ENCODE results near the gene FZD2. TPM values are rescaled to one million over a fixed set of nuclear protein-coding genes. Genes with fewer than 3 reads are reported as not detected.
"Not testable (repeated sequence)": the region's sequence is repeated elsewhere in the genome, so short reads cannot be mapped to it uniquely, and the experiment has no call there.

The FZD2 gene
- 103 to 127 TPM (median 108 TPM) in 3 replicates for total RNA-seq
- long read RNA-seq, transcript FZD2-201 (1 exons, 2,112 nt): major isoform, 209 of 211 reads
- long read RNA-seq, partial matches to known transcripts: 0 of 211 reads
- long read RNA-seq, other reads (novel, unspliced or antisense): 2 of 211 reads

DNA sequence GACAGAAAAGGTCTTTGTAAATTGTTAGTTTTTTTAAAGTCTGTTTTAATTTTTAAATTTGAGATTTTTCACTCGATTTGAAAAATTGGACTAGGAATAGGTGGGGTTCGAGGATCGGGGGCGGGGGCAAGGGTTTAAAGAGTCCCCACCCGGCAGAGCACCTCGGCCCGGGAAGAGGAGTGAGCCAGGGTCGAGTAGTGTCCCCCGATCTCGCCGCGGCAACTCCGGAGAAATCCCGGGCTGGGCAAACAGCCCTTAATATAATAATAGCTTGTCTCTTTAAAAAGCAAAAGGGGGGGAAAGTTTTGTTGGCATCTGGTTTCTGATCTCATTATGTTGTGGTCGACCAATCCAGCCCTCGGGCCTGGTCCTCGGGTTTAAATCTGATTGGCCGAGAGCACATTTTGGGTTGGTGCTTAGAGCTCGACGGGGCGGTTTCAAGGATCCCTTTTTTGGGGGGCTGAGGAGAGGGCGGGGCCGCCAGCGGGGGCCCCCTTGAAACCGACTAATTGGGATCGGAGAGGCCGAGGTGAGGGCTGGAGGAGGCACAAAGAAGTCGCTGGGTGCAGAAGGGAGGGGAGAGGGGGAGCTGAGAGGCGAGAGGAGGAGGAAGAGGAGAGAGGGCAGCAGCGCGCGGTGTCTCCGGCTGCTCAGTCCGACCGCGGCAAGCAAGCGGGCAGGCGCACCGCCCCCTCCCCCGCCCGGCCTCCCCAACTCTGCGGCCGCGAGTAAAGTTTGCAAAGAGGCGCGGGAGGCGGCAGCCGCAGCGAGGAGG is at the start of gene FZD2:
Gene FZD2, plus strand, starts transcription at position 653 of the 775 bp plus-strand sequence. CDS start 205 bp downstream, outside the sequence.
- Mint-ChIP-seq H3K27me3 (ENCODE audit: low read depth) (no peaks in the 10 kb centered on the region), H3K9me3 (ENCODE audit: low read depth) (no peaks in the 10 kb centered on the region), H3K27ac (ENCODE audit: unreplicated experiment) (peak within 1 kb of the TSS; percentile 99), H3K4me1 (ENCODE audit: low read depth) (peaks cover 53% of the 10 kb centered on the region), H3K36me3 (ENCODE audit: low read depth) (peaks cover 24% of the 10 kb centered on the region), H3K4me3 (ENCODE audit: unreplicated experiment) (peak within 1 kb of the TSS; percentile 99)
- peak; percentile 95 for DNase-seq (ENCODE audit: low spot score)
- TF ChIP-seq, protein P1, sequence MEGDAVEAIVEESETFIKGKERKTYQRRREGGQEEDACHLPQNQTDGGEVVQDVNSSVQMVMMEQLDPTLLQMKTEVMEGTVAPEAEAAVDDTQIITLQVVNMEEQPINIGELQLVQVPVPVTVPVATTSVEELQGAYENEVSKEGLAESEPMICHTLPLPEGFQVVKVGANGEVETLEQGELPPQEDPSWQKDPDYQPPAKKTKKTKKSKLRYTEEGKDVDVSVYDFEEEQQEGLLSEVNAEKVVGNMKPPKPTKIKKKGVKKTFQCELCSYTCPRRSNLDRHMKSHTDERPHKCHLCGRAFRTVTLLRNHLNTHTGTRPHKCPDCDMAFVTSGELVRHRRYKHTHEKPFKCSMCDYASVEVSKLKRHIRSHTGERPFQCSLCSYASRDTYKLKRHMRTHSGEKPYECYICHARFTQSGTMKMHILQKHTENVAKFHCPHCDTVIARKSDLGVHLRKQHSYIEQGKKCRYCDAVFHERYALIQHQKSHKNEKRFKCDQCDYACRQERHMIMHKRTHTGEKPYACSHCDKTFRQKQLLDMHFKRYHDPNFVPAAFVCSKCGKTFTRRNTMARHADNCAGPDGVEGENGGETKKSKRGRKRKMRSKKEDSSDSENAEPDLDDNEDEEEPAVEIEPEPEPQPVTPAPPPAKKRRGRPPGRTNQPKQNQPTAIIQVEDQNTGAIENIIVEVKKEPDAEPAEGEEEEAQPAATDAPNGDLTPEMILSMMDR (IDR thresholded peaks at IDR 0.05): no peak

DNA sequence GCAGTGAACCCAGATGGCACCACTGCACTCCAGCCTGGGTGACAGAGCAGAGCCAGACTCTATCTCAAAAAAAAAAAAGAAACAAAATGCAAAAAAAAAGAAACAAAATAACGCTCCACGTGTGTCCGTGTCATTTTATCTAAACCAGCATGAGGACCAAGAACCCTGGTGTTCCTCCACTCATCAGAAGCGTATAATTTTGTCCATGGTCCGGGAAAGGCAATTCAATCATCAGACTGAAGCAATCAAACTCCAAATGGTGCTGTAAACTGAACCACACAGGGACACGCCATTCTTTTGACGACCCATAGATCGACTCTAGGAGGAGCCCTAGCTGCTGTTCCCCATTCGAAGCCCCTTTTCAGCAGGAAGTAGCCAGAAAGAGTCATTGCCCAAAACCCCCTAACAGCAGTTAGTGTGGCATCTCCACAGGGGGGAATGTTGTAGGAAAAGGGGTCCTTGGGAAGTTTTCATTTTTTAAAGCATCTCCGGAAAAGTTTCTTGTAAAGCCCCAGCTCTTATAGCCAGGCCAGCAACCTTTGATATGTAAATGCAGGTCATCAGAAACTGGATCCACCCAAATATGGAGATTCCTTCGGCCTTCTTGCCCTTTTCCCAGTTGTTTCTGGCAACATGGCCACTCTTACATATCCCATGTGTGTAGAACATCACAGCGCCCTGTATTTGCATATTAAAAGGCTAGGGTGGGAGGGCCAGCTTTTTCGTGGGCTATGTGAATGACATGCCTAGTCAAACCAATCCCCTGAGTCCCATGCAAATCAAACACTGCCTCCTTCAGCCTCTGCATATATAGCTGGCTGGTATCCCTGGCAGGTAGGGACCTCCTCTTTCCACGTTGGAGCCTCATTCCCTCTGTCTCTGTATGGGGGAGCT is 45.8 kb upstream of the FZD2 start:
- H3K4me3 Mint-ChIP-seq (ENCODE audit: unreplicated experiment); DNase-seq (ENCODE audit: low spot score); H3K27me3 Mint-ChIP-seq (ENCODE audit: low read depth); H3K36me3 Mint-ChIP-seq (ENCODE audit: low read depth); H3K27ac Mint-ChIP-seq (ENCODE audit: unreplicated experiment); H3K4me1 Mint-ChIP-seq (ENCODE audit: low read depth); H3K9me3 Mint-ChIP-seq (ENCODE audit: low read depth): not testable (repeated sequence)

DNA sequence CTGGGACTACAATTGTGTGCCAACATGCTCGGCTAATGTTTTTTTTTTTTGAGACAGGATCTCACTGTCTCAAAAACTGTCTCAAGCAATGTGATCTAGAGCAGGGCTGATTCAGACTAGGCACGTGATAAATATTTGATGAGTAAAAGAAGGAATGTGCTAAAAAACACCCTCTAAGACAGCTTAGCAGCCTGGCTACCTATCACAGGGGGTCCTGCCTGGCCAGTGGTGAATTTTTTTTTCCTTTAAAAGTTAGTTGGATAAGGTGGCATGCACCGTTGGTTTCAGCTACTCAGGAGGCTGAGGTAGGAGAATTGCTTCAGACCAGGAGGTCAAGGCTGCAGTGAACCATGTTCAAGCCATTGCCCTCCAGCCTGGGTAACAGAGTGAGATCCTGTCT is 39.3 kb upstream of the FZD2 start:
- peaks cover 17% of the 10 kb centered on the region for H3K4me1 Mint-ChIP-seq (ENCODE audit: low read depth)
- H3K27ac Mint-ChIP-seq (ENCODE audit: unreplicated experiment): peak overlapping the region; percentile 93
- H3K9me3 Mint-ChIP-seq (ENCODE audit: low read depth): no peaks in the 10 kb centered on the region
- H3K36me3 Mint-ChIP-seq (ENCODE audit: low read depth): no peaks in the 10 kb centered on the region
- no peak for DNase-seq (ENCODE audit: low spot score)
- H3K4me3 Mint-ChIP-seq (ENCODE audit: unreplicated experiment): no peak overlapping the region
- TF ChIP-seq, protein P1 (IDR thresholded peaks at IDR 0.05): no peak
- no peaks in the 10 kb centered on the region for H3K27me3 Mint-ChIP-seq (ENCODE audit: low read depth)

DNA sequence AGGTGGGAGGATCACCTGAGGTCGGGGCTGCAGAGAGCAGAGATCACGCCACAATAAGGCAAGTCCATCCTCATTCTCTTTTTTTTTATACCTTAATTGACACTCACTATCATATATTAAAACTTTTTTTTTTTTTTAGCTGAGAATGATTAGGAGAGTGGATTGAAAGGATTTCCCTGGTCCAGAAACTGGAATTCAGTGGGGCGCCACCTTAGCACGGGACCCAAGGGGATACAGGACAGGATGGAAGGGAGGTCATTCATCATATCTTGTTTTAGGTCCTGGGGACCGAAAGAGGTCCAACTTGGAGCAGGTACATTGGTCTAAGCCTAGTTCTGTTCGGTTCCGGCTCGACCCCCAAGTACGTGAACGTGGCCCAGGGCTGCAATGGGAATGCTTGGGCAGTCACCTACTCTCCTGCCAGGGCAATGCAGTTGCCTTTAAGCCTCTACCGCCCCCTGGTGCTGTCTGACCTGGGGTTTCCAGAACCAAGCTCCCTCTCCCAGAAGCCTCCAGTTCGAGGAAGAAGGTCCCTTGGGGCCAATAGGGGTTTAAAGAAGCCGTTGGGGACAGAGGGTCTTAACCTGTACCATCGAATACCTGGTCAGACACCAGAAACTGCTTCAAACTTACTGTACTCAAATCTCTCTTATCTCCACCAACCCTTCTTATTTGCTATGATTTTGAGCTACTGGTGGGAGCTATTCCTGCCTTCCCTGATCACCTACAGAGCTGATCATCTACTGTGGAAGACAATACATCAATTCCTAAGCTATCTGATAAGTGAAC is 34.2 kb upstream of the FZD2 start:
- TF ChIP-seq, protein P1 (IDR thresholded peaks at IDR 0.05): peak; percentile 79
- Mint-ChIP-seq H3K4me3 (ENCODE audit: unreplicated experiment) (no peak overlapping the region), H3K9me3 (ENCODE audit: low read depth) (no peaks in the 10 kb centered on the region), H3K4me1 (ENCODE audit: low read depth) (peaks cover 7% of the 10 kb centered on the region), H3K27ac (ENCODE audit: unreplicated experiment) (no peak overlapping the region), H3K27me3 (ENCODE audit: low read depth) (no peaks in the 10 kb centered on the region), H3K36me3 (ENCODE audit: low read depth) (no peaks in the 10 kb centered on the region)
- DNase-seq (ENCODE audit: low spot score): no peak

DNA sequence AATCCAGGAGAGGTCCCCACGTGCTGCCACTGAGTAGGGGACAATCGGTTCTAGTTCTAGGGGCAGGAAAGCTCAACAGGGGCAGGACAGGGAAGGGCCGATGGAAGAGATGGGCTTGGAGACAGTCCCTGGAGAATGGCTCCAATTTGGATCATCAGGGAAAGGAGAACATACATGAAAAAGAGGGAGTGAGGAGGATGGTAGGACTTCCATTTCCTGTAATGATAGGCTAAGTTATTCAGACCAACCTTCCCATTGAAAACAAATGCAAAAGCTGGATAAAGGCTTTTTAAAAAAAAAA is 33.7 kb upstream of the FZD2 start:
- Mint-ChIP-seq H3K4me1 (ENCODE audit: low read depth) (peaks cover 3% of the 10 kb centered on the region), H3K27me3 (ENCODE audit: low read depth) (no peaks in the 10 kb centered on the region), H3K9me3 (ENCODE audit: low read depth) (no peaks in the 10 kb centered on the region), H3K36me3 (ENCODE audit: low read depth) (no peaks in the 10 kb centered on the region), H3K4me3 (ENCODE audit: unreplicated experiment) (no peak overlapping the region), H3K27ac (ENCODE audit: unreplicated experiment) (no peak overlapping the region)
- DNase-seq (ENCODE audit: low spot score): no peak
- TF ChIP-seq, protein P1 (IDR thresholded peaks at IDR 0.05): no peak

All from chondrocyte (in vitro differentiated cells).